Astrocyte (in vitro differentiated cells and primary cell): ENCODE data around the gene NIPAL3.

Experiments used
- EZH2 ChIP-seq: IDR thresholded peaks from 2 replicates; pipeline ENCODE4 v1.6.1; 2012; ENCODE audit warnings: mild to moderate bottlenecking, low read length, inconsistent platforms; ENCODE audit not compliant: insufficient read depth
- TF ChIP-seq, protein P1 (sequence below): IDR thresholded peaks from 2 replicates; pipeline ENCODE4 v1.5.1; 2011; ENCODE audit warnings: low read depth, mild to moderate bottlenecking, inconsistent platforms, low read length, moderate library complexity; ENCODE audit not compliant: insufficient read depth

GRCh38 chr1:24381256-24381655 is 34.3 kb upstream of the NIPAL3 start:
- TF ChIP-seq, protein P1, sequence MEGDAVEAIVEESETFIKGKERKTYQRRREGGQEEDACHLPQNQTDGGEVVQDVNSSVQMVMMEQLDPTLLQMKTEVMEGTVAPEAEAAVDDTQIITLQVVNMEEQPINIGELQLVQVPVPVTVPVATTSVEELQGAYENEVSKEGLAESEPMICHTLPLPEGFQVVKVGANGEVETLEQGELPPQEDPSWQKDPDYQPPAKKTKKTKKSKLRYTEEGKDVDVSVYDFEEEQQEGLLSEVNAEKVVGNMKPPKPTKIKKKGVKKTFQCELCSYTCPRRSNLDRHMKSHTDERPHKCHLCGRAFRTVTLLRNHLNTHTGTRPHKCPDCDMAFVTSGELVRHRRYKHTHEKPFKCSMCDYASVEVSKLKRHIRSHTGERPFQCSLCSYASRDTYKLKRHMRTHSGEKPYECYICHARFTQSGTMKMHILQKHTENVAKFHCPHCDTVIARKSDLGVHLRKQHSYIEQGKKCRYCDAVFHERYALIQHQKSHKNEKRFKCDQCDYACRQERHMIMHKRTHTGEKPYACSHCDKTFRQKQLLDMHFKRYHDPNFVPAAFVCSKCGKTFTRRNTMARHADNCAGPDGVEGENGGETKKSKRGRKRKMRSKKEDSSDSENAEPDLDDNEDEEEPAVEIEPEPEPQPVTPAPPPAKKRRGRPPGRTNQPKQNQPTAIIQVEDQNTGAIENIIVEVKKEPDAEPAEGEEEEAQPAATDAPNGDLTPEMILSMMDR: no peak
- no peak for TF ChIP-seq EZH2
